PC-9 (cell line): ENCODE results near the gene UTP11. TPM values are rescaled to one million over a fixed set of nuclear protein-coding genes. Genes with fewer than 3 reads are reported as not detected.
A peak's percentile ranks its signal among the peaks of the same experiment; 100 is the strongest.

Experiments
- BruUV-seq: library from RNA; stranded (reverse); fragments of 400-500 nt; replicated peaks from 2 replicates; lab custom pipeline; 2021; lab: Mats Ljungman, UMichigan
- CTCF ChIA-PET: fragments of 300-600 bp; sonication (Branson Sonifier 250); formaldehyde crosslinking; loops from one replicate; lab custom pipeline; 2022; ENCODE audit warnings: antibody characterized with exemption; lab: Charles Lee
- POLR2A ChIA-PET: fragments of 300-600 bp; sonication (Branson Sonifier 250); formaldehyde crosslinking; loops from one replicate; lab custom pipeline; 2022; ENCODE audit warnings: antibody characterized with exemption; ENCODE audit not compliant: unreplicated experiment; lab: Charles Lee
- DNase-seq, 2 experiments: peaks; one replicate each; pipeline versions ENCODE4 v3.0.0 to v3.0.0-alpha.2; 2015 to 2022; ENCODE audit warnings: mixed read lengths in 1 of 2
- H2AFZ ChIP-seq: fragments of 200-600 bp; sonication (generic); 2 replicates; pipeline ENCODE4 v1.8.1; 2017; ENCODE audit warnings: antibody characterized with exemption
- H3F3A ChIP-seq: fragments of 200-600 bp; sonication (generic); 2 replicates; pipeline ENCODE4 v1.8.1; 2017; ENCODE audit warnings: antibody characterized with exemption, mild to moderate bottlenecking, low read depth; ENCODE audit not compliant: insufficient read depth
- H3K27ac ChIP-seq: fragments of 200-600 bp; sonication (generic); 2 replicates; pipeline ENCODE4 v1.6.1; 2016; ENCODE audit warnings: mixed run types
- H3K27me3 ChIP-seq: fragments of 200-600 bp; sonication (generic); 2 replicates; pipeline ENCODE4 v1.6.1; 2016; ENCODE audit warnings: low read depth, mixed run types; ENCODE audit not compliant: insufficient read depth
- H3K36me3 ChIP-seq: fragments of 200-600 bp; sonication (generic); 2 replicates; pipeline ENCODE4 v1.6.1; 2016; ENCODE audit warnings: low read depth, mixed run types
- H3K4me1 ChIP-seq: fragments of 200-600 bp; sonication (generic); replicated peaks from 2 replicates; pipeline ENCODE4 v1.6.1; 2016; ENCODE audit warnings: mixed run types; ENCODE audit not compliant: insufficient read depth
- H3K4me2 ChIP-seq: fragments of 200-600 bp; sonication (generic); 2 replicates; pipeline ENCODE4 v1.6.1; 2017; ENCODE audit warnings: mixed run types
- H3K4me3 ChIP-seq: fragments of 200-600 bp; sonication (generic); 2 replicates; pipeline ENCODE4 v1.6.1; 2016; ENCODE audit warnings: mixed run types
- H3K79me2 ChIP-seq: fragments of 200-600 bp; sonication (generic); 2 replicates; pipeline ENCODE4 v1.6.1; 2017; ENCODE audit warnings: low read depth, mixed run types
- H3K9me2 ChIP-seq: fragments of 200-600 bp; sonication (generic); 2 replicates; pipeline ENCODE4 v1.8.1; 2017; ENCODE audit warnings: mild to moderate bottlenecking; ENCODE audit not compliant: insufficient read depth
- H3K9me3 ChIP-seq: fragments of 200-600 bp; sonication (generic); 2 replicates; pipeline ENCODE4 v1.8.1; 2016; ENCODE audit warnings: low read depth; ENCODE audit not compliant: insufficient read depth
- H4K20me1 ChIP-seq: fragments of 200-600 bp; sonication (generic); 2 replicates; pipeline ENCODE4 v1.8.1; 2017; ENCODE audit not compliant: insufficient read depth
- EZH2 ChIP-seq: fragments of 200-600 bp; sonication (generic); IDR thresholded peaks from 2 replicates; pipeline ENCODE4 v1.8.0; 2017; ENCODE audit warnings: antibody characterized with exemption, low read depth
- intact Hi-C: fragments of 100-400 bp; cut with micrococcal nuclease; formaldehyde crosslinking; loops from one replicate; pipeline ENCODE4 v1.10.0; 2022; ENCODE audit not compliant: unreplicated experiment
- total RNA-seq: library from RNA; stranded (reverse); gene quantifications from 2 replicates; pipeline ENCODE4 v1.2.3, GENCODE V29; 2021
- TF ChIP-seq, protein P1 (sequence below): fragments of 200-600 bp; sonication (generic); conservative IDR thresholded peaks from 2 replicates; pipeline ENCODE4 v1.6.1; 2017; ENCODE audit warnings: mixed run types, antibody characterized with exemption, mild to moderate bottlenecking, moderate library complexity

UTP11 gene
- total RNA-seq, 1 experiment from 2014 or later = 36.4 TPM

GRCh38 chr1:38009841-38010180, 2.7 kb upstream of the UTP11 start:
- no peaks in the 10 kb centered on the region for H3K9me2 ChIP-seq
- H4K20me1 ChIP-seq = 0 out of 2 replicates have a peak, but pooled peaks cover 5% of the 10 kb centered on the region
- no peaks in the 10 kb centered on the region for H3F3A ChIP-seq
- POLR2A ChIA-PET = no interaction called here
- intact Hi-C loops = no loop called here
- no peaks in the 10 kb centered on the region for H3K36me3 ChIP-seq
- peaks cover 15% of the 10 kb centered on the region for H3K4me1 ChIP-seq
- no peak for DNase-seq
- CTCF ChIA-PET = no interaction called here
- no peak overlapping the region for H3K4me2 ChIP-seq
- H3K27me3 ChIP-seq = no peaks in the 10 kb centered on the region
- no peak overlapping the region for H3K27ac ChIP-seq
- peaks cover 22% of the 10 kb centered on the region for H3K79me2 ChIP-seq
- BruUV-seq = no TSS peak
- no peaks in the 10 kb centered on the region for H3K9me3 ChIP-seq
- H3K4me3 ChIP-seq = no peak overlapping the region
- H2AFZ ChIP-seq = no peak overlapping the region
- TF ChIP-seq, protein P1, sequence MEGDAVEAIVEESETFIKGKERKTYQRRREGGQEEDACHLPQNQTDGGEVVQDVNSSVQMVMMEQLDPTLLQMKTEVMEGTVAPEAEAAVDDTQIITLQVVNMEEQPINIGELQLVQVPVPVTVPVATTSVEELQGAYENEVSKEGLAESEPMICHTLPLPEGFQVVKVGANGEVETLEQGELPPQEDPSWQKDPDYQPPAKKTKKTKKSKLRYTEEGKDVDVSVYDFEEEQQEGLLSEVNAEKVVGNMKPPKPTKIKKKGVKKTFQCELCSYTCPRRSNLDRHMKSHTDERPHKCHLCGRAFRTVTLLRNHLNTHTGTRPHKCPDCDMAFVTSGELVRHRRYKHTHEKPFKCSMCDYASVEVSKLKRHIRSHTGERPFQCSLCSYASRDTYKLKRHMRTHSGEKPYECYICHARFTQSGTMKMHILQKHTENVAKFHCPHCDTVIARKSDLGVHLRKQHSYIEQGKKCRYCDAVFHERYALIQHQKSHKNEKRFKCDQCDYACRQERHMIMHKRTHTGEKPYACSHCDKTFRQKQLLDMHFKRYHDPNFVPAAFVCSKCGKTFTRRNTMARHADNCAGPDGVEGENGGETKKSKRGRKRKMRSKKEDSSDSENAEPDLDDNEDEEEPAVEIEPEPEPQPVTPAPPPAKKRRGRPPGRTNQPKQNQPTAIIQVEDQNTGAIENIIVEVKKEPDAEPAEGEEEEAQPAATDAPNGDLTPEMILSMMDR = no peak
- no peak for TF ChIP-seq EZH2

GRCh38 chr1:38013227-38013622, 691 bp downstream of the UTP11 start:
- Histone ChIP-seq H3K4me2 (peak overlapping the region; percentile 93), H3K9me3 (no peaks in the 10 kb centered on the region), H3F3A (peaks cover 13% of the 10 kb centered on the region; the same call in 1 of the 2 replicates), H2AFZ (peak overlapping the region; percentile 88), H3K4me3 (peak overlapping the region; percentile 69), H4K20me1 (peaks cover 5% of the 10 kb centered on the region; the same call in 1 of the 2 replicates), H3K36me3 (peaks cover 16% of the 10 kb centered on the region; the same call in 1 of the 2 replicates), H3K9me2 (no peaks in the 10 kb centered on the region), H3K27ac (peak overlapping the region; percentile 73), H3K4me1 (peaks cover 15% of the 10 kb centered on the region), H3K27me3 (no peaks in the 10 kb centered on the region), H3K79me2 (peaks cover 42% of the 10 kb centered on the region)
- intact Hi-C loops = loop anchor here (2.0 kb wide), 1 partner anchor 320 kb away; the partner anchor contains the start of gene CDCA8
- CTCF ChIA-PET = interaction anchor here (0.6 to 0.7 kb wide), 3 partner anchors 251 to 1180 kb away, joined by 3 to 9 read pairs (median 3); no protein-coding TSS in a partner anchor
- no peak for TF ChIP-seq EZH2
- TF ChIP-seq, protein P1 = no peak
- POLR2A ChIA-PET = interaction anchor here (0.7 kb wide), 1 partner anchor 1337 kb away, joined by 9 read pairs; no protein-coding TSS in a partner anchor
- TSS peak; percentile 65 for BruUV-seq
- DNase-seq = no peak

DNA sequence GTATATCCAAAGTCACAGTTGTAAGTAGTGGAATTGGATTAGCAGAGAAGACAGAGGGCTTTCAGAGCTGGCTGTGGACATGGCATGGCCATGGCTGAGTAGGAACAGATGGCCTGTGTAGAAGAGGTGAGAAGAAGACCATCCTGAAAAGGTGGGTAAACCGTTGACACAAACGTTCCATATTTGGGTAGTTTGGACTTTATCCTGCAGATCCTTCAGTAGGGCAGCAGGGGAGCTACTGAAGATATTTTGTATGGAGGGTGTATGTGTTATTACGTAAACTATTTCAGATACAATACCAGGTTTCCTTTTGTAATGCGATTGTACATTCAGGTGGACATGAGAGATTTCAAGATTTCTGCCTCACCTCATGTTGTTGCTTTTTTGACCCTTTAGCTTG, 1.6 kb downstream of the UTP11 start:
- no peaks in the 10 kb centered on the region for H3K9me3 ChIP-seq
- peak overlapping the region; percentile 93 for H3K4me2 ChIP-seq
- H3K27ac ChIP-seq = no peak overlapping the region
- no peaks in the 10 kb centered on the region for H3K9me2 ChIP-seq
- peaks cover 15% of the 10 kb centered on the region for H3K4me1 ChIP-seq
- peaks cover 20% of the 10 kb centered on the region for H3K36me3 ChIP-seq
- H3K27me3 ChIP-seq = no peaks in the 10 kb centered on the region
- no peak for TF ChIP-seq EZH2
- TF ChIP-seq, protein P1 = no peak
- ChIA-PET POLR2A (no interaction called here), CTCF (interaction anchor here (0.5 to 0.8 kb wide), 2 partner anchors 25 to 206 kb away, joined by 3 to 5 read pairs; partner anchors contain the start of genes SF3A3 and YRDC)
- DNase-seq = no peak
- intact Hi-C loops = no loop called here
- H3F3A ChIP-seq = peaks cover 18% of the 10 kb centered on the region; the same call in 1 of the 2 replicates
- peaks cover 5% of the 10 kb centered on the region; the same call in 1 of the 2 replicates for H4K20me1 ChIP-seq
- peaks cover 42% of the 10 kb centered on the region for H3K79me2 ChIP-seq
- H2AFZ ChIP-seq = no peak overlapping the region
- H3K4me3 ChIP-seq = peak overlapping the region; percentile 69; the same call in 1 of the 2 replicates
- no TSS peak for BruUV-seq
